Left ventricle myocardium inferior (tissue), 1 donor: ENCODE data around the gene ANKRD13D. TPM values are rescaled to one million over a fixed set of nuclear protein-coding genes. Genes with fewer than 3 reads are reported as not detected.
A peak's percentile ranks its signal among the peaks of the same experiment; 100 is the strongest.
"Not testable (repeated sequence)": the region's sequence is repeated elsewhere in the genome, so short reads cannot be mapped to it uniquely, and the experiment has no call there.

Experiments
- DNase-seq: peaks from one replicate; pipeline ENCODE4 v3.0.0-alpha.2; 2020
- H3K27ac ChIP-seq: fragments of 200-600 bp; replicated peaks from 2 replicates; pipeline ENCODE4 v1.8.0; 2021
- H3K27me3 ChIP-seq: fragments of 200-600 bp; 2 replicates; pipeline ENCODE4 v1.8.0; 2021; ENCODE audit warnings: low read depth
- H3K36me3 ChIP-seq: fragments of 200-600 bp; 2 replicates; pipeline ENCODE4 v1.8.0; 2021
- H3K4me1 ChIP-seq: fragments of 200-600 bp; 2 replicates; pipeline ENCODE4 v1.8.0; 2021
- H3K4me3 ChIP-seq: fragments of 200-600 bp; 2 replicates; pipeline ENCODE4 v1.8.0; 2021; ENCODE audit warnings: mild to moderate bottlenecking, moderate library complexity
- H3K9me3 ChIP-seq: fragments of 200-600 bp; replicated peaks from 2 replicates; pipeline ENCODE4 v1.8.0; 2021
- CTCF ChIP-seq: fragments of 200-600 bp; IDR thresholded peaks from 2 replicates; pipeline ENCODE4 v1.8.0; 2021; ENCODE audit warnings: antibody characterized with exemption, mild to moderate bottlenecking, borderline replicate concordance
- intact Hi-C: fragments of 100-400 bp; cut with micrococcal nuclease; formaldehyde crosslinking; loops from one replicate; pipeline ENCODE4 v1.11.0; 2022
- total RNA-seq: library from RNA; stranded (reverse); fragmentation: NEBNext Ultra II Directional; extraction: Animal tissue kit (Norgen Biotek cat#: 25700); gene quantifications from one replicate; pipeline ENCODE4 v1.2.1, GENCODE V29; 2021
- donor health status: DM: no; HTN: yes; CAD: no; lungs with severe emphysema.

ANKRD13D gene
- total RNA-seq, 1 donor from 2014 or later: 11.8 TPM

- intact Hi-C loops: loop anchor here (5.0 kb wide), 1 partner anchor 53 kb away; no protein-coding TSS in a partner anchor
- no peak for TF ChIP-seq CTCF
These were observed 26.3 kb downstream of the ANKRD13D start for GRCh38 chr11:67315325-67315909.

GRCh38 chr11:67316882-67317204, 27.7 kb downstream of the ANKRD13D start:
- Histone ChIP-seq H3K4me3 (peak overlapping the region; percentile 83), H3K9me3 (no peaks in the 10 kb centered on the region), H3K4me1 (peaks cover 30% of the 10 kb centered on the region), H3K36me3 (no peaks in the 10 kb centered on the region), H3K27ac (peak overlapping the region; percentile 98), H3K27me3 (no peaks in the 10 kb centered on the region)
- no peak for DNase-seq
- no peak for TF ChIP-seq CTCF
- intact Hi-C loops: loop anchor here (5.0 kb wide), 1 partner anchor 55 kb away; no protein-coding TSS in a partner anchor

More at GRCh38 chr11:67315325-67315909, 26.3 kb downstream of the ANKRD13D start:
- no peak for DNase-seq
- Histone ChIP-seq H3K4me3 (no peak overlapping the region), H3K4me1 (peaks cover 30% of the 10 kb centered on the region), H3K27ac (no peak overlapping the region), H3K9me3 (no peaks in the 10 kb centered on the region), H3K36me3 (no peaks in the 10 kb centered on the region), H3K27me3 (no peaks in the 10 kb centered on the region)

- Histone ChIP-seq H3K4me1 (peaks cover 30% of the 10 kb centered on the region), H3K4me3 (peak overlapping the region; percentile 83), H3K27me3 (no peaks in the 10 kb centered on the region), H3K36me3 (no peaks in the 10 kb centered on the region), H3K27ac (peak overlapping the region; percentile 98), H3K9me3 (no peaks in the 10 kb centered on the region)
- DNase-seq: peak; percentile 95
- peak; percentile 97 for TF ChIP-seq CTCF
- intact Hi-C loops: loop anchor here (5.0 kb wide), 1 partner anchor 55 kb away; no protein-coding TSS in a partner anchor
These were observed 28.2 kb downstream of the ANKRD13D start for GRCh38 chr11:67317205-67317887.

GRCh38 chr11:67317888-67318555, 28.9 kb downstream of the ANKRD13D start:
- Histone ChIP-seq H3K4me1 (peaks cover 30% of the 10 kb centered on the region), H3K4me3 (peak overlapping the region; percentile 83), H3K36me3 (no peaks in the 10 kb centered on the region), H3K27me3 (no peaks in the 10 kb centered on the region), H3K27ac (peak overlapping the region; percentile 98), H3K9me3 (no peaks in the 10 kb centered on the region)
- no peak for DNase-seq
- intact Hi-C loops: loop anchor here (5.0 kb wide), 1 partner anchor 56 kb away; no protein-coding TSS in a partner anchor
- TF ChIP-seq CTCF: no peak

- H3K36me3 ChIP-seq, H3K27ac ChIP-seq, H3K9me3 ChIP-seq, H3K27me3 ChIP-seq, DNase-seq: not testable (repeated sequence)
- intact Hi-C loops: loop anchor here (5.0 kb wide), 1 partner anchor 57 kb away; no protein-coding TSS in a partner anchor
- Histone ChIP-seq H3K4me3 (peak overlapping the region; percentile 83), H3K4me1 (peaks cover 30% of the 10 kb centered on the region)
These were observed 29.8 kb downstream of the ANKRD13D start for GRCh38 chr11:67318876-67319275.
